ENCODE measurements around the gene VRK3. TPM values are rescaled to one million over a fixed set of nuclear protein-coding genes. Genes with fewer than 3 reads are reported as not detected.
"Not testable (repeated sequence)": the region's sequence is repeated elsewhere in the genome, so short reads cannot be mapped to it uniquely, and the experiment has no call there.

Gene VRK3
- total RNA-seq, 6 experiments from 2014 or later, result 30.2 to 33.9 (median 32.7) TPM

DNA sequence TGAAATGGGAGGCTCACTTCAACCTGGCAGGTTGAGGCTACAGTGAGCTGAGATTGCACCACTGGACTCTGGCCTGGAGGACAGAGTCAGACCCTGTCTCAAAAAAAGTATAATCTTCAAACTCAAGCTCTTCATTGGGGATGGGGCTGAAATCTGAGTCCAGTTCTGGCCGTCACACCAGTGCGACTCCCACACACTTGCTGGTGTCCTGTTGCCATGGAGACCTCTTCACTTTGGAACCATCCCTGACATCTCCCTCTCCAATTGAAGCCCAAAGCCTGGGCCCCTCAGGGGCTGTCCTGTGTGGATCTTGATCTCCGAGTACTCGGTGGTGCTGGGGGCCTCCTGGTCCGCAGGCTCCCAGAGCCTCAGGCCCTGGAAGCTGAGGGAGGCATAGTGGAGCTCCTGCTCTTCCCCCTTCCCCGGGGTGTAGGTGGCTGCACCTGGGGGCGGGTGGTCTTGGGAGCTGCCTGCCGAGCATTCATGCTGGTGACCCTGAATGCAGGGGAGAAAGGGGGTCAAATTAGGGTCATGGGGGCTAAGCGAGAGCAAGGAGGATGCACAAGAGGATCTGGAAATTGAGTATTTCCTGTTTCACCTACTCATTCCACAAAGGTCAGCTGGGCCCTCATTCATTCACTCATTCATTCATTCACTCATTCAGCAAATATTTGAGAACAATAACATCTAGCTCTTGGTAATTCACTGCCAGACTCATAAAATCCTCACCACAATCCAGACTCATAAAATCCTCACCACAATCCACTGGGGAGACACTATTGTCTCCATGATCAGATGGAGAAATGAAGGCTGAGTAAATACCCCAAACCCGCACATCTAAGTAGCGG, 75.2 kb downstream of the VRK3 start:
- H3K27ac Mint-ChIP-seq, result no peak overlapping the region
- H3K36me3 Mint-ChIP-seq (ENCODE audit: low read depth), result no peaks in the 10 kb centered on the region
- no peak overlapping the region for H3K4me3 Mint-ChIP-seq
- H3K9me3 Mint-ChIP-seq, result no peaks in the 10 kb centered on the region
- TF ChIP-seq, protein P1, sequence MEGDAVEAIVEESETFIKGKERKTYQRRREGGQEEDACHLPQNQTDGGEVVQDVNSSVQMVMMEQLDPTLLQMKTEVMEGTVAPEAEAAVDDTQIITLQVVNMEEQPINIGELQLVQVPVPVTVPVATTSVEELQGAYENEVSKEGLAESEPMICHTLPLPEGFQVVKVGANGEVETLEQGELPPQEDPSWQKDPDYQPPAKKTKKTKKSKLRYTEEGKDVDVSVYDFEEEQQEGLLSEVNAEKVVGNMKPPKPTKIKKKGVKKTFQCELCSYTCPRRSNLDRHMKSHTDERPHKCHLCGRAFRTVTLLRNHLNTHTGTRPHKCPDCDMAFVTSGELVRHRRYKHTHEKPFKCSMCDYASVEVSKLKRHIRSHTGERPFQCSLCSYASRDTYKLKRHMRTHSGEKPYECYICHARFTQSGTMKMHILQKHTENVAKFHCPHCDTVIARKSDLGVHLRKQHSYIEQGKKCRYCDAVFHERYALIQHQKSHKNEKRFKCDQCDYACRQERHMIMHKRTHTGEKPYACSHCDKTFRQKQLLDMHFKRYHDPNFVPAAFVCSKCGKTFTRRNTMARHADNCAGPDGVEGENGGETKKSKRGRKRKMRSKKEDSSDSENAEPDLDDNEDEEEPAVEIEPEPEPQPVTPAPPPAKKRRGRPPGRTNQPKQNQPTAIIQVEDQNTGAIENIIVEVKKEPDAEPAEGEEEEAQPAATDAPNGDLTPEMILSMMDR (IDR thresholded peaks at IDR 0.05), result no peak
- DNase-seq, result no peak
- peaks cover 19% of the 10 kb centered on the region; the same call in 1 of the 2 replicates for H3K4me1 Mint-ChIP-seq (ENCODE audit: low read depth)
- H3K27me3 Mint-ChIP-seq (ENCODE audit: insufficient read depth), result peaks cover 38% of the 10 kb centered on the region

DNA sequence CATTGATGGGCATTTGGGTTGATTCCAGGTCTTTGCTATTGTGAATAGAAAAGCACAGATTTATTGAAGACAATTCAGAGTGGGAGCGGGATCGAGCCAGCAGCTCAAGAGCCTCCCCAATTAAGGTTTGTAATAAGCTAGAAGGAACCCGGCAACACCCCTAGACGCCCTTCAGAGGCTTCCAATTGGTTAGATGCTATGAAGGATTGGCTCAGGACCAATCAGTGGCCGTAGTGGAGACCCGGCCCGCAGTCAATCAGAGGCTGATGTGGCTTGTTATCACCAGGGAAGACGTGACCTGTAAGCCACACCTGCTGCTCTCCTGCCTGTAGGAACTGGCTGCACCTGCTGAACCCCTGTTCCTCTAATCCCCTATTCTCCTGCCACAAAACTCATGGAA, 78.8 kb downstream of the VRK3 start:
- H3K4me1 Mint-ChIP-seq (ENCODE audit: low read depth), result no peaks in the 10 kb centered on the region; the same call in 1 of the 2 replicates
- no peak overlapping the region for H3K27ac Mint-ChIP-seq
- peaks cover 25% of the 10 kb centered on the region for H3K27me3 Mint-ChIP-seq (ENCODE audit: insufficient read depth)
- H3K4me3 Mint-ChIP-seq, result no peak overlapping the region
- no peaks in the 10 kb centered on the region for H3K9me3 Mint-ChIP-seq
- no peaks in the 10 kb centered on the region for H3K36me3 Mint-ChIP-seq (ENCODE audit: low read depth)
- TF ChIP-seq, protein P1 (IDR thresholded peaks at IDR 0.05), result no peak
- no peak for DNase-seq

DNA sequence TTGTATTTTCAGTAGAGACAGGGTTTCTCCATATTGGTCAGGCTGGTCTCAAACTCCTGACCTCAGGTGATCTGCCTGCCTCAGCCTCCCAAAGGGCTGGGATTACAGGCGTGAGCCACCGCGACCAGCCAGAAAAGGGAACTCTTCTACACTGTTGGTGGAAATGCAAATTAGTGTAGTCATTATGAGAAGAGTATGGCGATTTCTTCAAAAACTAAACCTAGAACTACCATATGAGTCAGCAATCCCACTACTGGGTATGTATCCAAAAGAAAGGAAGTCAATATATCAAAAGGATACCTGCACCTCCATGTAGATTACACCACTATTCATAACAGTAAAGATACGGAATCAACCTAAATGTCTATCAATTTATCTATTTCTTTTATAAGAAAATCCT, 80.6 kb downstream of the VRK3 start:
- not testable (repeated sequence) for H3K4me1 Mint-ChIP-seq (ENCODE audit: low read depth); H3K4me3 Mint-ChIP-seq; H3K36me3 Mint-ChIP-seq (ENCODE audit: low read depth); H3K9me3 Mint-ChIP-seq; H3K27ac Mint-ChIP-seq; DNase-seq
- peaks cover 17% of the 10 kb centered on the region for H3K27me3 Mint-ChIP-seq (ENCODE audit: insufficient read depth)

DNA sequence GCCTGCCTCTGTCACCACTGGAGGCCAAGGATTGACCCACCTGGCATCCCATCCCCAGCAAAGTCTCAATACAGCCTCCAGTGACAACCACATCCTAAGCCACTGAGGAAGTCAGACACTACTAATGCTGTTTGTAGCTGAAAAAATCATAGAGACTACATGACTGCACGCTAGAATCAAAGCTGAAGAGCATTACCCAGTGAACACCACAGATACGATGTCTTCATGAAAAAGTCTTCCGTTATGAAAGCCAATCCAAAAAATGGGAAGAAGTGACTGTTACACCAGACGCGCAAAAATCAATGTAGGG, 84.7 kb downstream of the VRK3 start:
- no peaks in the 10 kb centered on the region; the same call in 1 of the 2 replicates for H3K4me1 Mint-ChIP-seq (ENCODE audit: low read depth)
- no peak overlapping the region for H3K4me3 Mint-ChIP-seq

DNA sequence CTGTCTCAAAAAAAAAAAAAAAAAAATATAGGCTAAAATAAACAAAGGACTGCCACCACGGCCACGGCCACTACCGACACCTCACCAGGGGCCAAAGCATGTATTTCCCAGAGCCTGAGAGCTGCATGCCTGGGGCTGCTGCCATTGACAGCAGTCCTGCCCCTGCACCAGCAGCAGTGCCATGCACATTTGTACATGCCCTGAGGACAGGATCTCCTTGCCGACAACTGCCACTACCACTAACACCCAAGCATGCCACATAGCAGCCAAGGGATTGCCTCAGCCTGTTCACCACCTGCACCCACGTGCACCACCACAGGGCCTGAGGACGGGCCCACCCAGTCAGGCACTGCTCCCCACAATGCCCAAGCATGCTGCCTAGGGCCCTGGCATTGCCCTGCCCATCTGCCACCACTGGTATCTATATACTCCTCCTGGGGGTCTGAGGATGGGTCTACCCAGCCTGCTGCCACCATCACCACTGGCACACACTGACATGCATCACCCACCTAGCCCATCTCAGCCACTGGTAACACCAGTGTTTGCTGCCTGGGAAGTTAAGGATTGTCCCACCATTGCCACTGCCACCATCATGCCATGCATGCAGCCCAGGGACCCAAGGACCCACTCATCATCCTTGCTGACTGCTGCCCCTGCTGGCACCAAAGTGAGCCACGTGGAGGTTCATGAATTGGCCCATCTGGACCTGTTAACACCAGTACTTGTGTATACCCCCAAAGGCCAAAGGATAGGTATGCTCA, 85.3 kb downstream of the VRK3 start:
- Mint-ChIP-seq H3K4me1 (ENCODE audit: low read depth) (no peaks in the 10 kb centered on the region; the same call in 1 of the 2 replicates), H3K36me3 (ENCODE audit: low read depth) (no peaks in the 10 kb centered on the region), H3K27me3 (ENCODE audit: insufficient read depth) (peaks cover 5% of the 10 kb centered on the region), H3K9me3 (no peaks in the 10 kb centered on the region), H3K4me3 (no peak overlapping the region), H3K27ac (no peak overlapping the region)
- no peak for DNase-seq
- TF ChIP-seq, protein P1 (IDR thresholded peaks at IDR 0.05), result peak; percentile 42

More for the DNA sequence above, 84.7 kb downstream of the VRK3 start:
- Mint-ChIP-seq H3K27me3 (ENCODE audit: insufficient read depth) (peaks cover 5% of the 10 kb centered on the region), H3K36me3 (ENCODE audit: low read depth) (no peaks in the 10 kb centered on the region), H3K27ac (no peak overlapping the region), H3K9me3 (no peaks in the 10 kb centered on the region)
- DNase-seq, result no peak
- TF ChIP-seq, protein P1 (IDR thresholded peaks at IDR 0.05), result no peak

DNA sequence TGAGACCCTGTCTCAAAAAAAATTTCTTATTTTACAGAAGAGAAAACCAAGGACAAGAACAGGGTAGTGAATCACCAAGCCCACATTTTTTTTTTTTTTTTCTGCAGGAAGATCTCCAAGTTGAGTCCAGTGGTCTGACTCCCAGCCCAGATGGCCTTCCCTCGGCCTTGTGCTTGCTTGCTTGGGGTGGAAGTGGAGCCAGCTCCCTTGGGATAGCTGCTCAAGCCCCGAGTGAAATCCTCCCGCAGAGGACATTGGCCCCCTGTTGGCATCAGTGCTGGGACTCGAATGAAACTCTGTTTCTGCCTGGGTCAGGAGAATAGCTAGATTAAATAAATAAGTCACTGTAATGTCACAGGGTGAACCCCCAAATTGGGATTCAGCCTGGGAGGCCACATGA, 86.5 kb downstream of the VRK3 start:
- Mint-ChIP-seq H3K9me3 (no peaks in the 10 kb centered on the region), H3K27ac (no peak overlapping the region), H3K36me3 (ENCODE audit: low read depth) (peaks cover under 1% of the 10 kb centered on the region), H3K4me1 (ENCODE audit: low read depth) (no peaks in the 10 kb centered on the region; the same call in 1 of the 2 replicates), H3K4me3 (no peak overlapping the region), H3K27me3 (ENCODE audit: insufficient read depth) (peaks cover 5% of the 10 kb centered on the region)
- no peak for DNase-seq
- TF ChIP-seq, protein P1 (IDR thresholded peaks at IDR 0.05), result no peak
